Measurements from ENCODE around the gene TIMM13. TPM values are rescaled to one million over a fixed set of nuclear protein-coding genes. Genes with fewer than 3 reads are reported as not detected.
"Not testable (repeated sequence)": the region's sequence is repeated elsewhere in the genome, so short reads cannot be mapped to it uniquely, and the experiment has no call there.

Gene TIMM13
- total and polyA plus RNA-seq, 2 donors from 2014 or later = 69.7 to 188 TPM

DNA sequence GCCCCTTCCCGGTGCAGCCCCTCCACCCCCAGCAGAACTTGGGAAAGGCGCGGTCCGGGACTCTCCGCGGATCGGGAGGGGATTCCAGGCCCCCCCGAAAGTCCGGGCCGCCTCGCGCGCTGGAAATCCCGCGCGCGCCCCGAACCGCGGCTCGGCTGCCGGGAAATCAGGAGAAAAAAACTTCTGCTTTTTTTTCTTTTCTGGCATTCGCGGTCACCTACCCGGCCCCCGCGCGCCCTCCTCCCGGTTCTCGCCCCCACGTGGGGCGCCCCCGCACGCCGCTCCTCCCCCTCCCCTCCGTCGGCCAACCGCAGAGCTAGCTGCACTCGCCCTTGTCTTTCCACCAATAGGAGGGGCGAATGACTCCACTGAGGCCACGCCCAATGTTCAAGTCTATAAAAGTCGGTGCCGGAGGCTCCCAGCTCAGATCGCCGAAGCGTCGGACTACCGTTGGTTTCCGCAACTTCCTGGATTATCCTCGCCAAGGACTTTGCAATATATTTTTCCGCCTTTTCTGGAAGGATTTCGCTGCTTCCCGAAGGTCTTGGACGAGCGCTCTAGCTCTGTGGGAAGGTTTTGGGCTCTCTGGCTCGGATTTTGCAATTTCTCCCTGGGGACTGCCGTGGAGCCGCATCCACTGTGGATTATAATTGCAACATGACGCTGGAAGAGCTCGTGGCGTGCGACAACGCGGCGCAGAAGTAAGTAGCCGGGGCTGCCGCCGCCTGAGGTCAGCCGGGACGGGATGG is 48.5 kb upstream of the TIMM13 start, which contains the start of gene GADD45B:
Gene GADD45B, plus strand, starts transcription at position 426 of the 749 bp plus-strand sequence. Its CDS starts 232 bp downstream, at position 658.
- peak within 1 kb of the TSS; percentile 96 to 98 for H3K27ac ChIP-seq (ENCODE audit: low read depth in 2 of 2, low read length in 2 of 2)
- peaks cover 0 to 9% (median 4%) of the 10 kb centered on the region in 3 donors for H3K36me3 ChIP-seq (ENCODE audit: control insufficient read depth in 2 of 3, insufficient read depth in 3 of 3, low read length in 3 of 3)
- H3K27me3 ChIP-seq (ENCODE audit: control insufficient read depth, insufficient read depth, low read length) = no peaks in the 10 kb centered on the region
- FAIRE-seq (peak; percentile 93), DNase-seq (peak; percentile 97 to 99 (median 98))
- H3K4me3 ChIP-seq (ENCODE audit: low read length in 3 of 3) = peak within 1 kb of the TSS; percentile 74 to 99 (median 99)
- H3K9ac ChIP-seq (ENCODE audit: low read length in 3 of 3) = peak within 1 kb of the TSS; percentile 69 to 98 (median 87)
- H3K9me3 ChIP-seq (ENCODE audit: control insufficient read depth in 2 of 3, insufficient read depth in 1 of 3, low read length in 3 of 3) = no peaks in the 10 kb centered on the region
- no peak for TF ChIP-seq CTCF (IDR thresholded peaks at IDR 0.05; ENCODE audit: borderline replicate concordance, extremely low read depth, insufficient read depth)
- intact Hi-C loops (cut with DNase I) = no loop called here
- H3K4me1 ChIP-seq (ENCODE audit: control insufficient read depth in 2 of 3, insufficient read depth in 2 of 3, low read depth in 1 of 3, low read length in 3 of 3) = peaks cover 0 to 13% (median 0%) of the 10 kb centered on the region in 3 donors

GRCh38 chr19:2475018-2475701 is 47.8 kb upstream of the TIMM13 start:
- peak overlapping the region; percentile 93 to 95 for H3K27ac ChIP-seq (ENCODE audit: low read depth in 2 of 2, low read length in 2 of 2)
- peak overlapping the region in 2 of 3 donors; percentile 26 to 81 for H3K9ac ChIP-seq (ENCODE audit: low read length in 3 of 3)
- no peak for FAIRE-seq
- peaks cover 0 to 9% (median 4%) of the 10 kb centered on the region in 3 donors for H3K36me3 ChIP-seq (ENCODE audit: control insufficient read depth in 2 of 3, insufficient read depth in 3 of 3, low read length in 3 of 3)
- H3K27me3 ChIP-seq (ENCODE audit: control insufficient read depth, insufficient read depth, low read length) = no peaks in the 10 kb centered on the region
- peaks cover 0 to 13% (median 0%) of the 10 kb centered on the region in 3 donors for H3K4me1 ChIP-seq (ENCODE audit: control insufficient read depth in 2 of 3, insufficient read depth in 2 of 3, low read depth in 1 of 3, low read length in 3 of 3)
- TF ChIP-seq CTCF (IDR thresholded peaks at IDR 0.05; ENCODE audit: borderline replicate concordance, extremely low read depth, insufficient read depth) = no peak
- H3K9me3 ChIP-seq (ENCODE audit: control insufficient read depth in 2 of 3, insufficient read depth in 1 of 3, low read length in 3 of 3) = no peaks in the 10 kb centered on the region
- intact Hi-C loops (cut with DNase I) = no loop called here
- peak overlapping the region in 2 of 3 donors; percentile 31 to 60 for H3K4me3 ChIP-seq (ENCODE audit: low read length in 3 of 3)
- peak; percentile 54 to 88 (median 59) for DNase-seq

- H3K4me1 ChIP-seq (ENCODE audit: control insufficient read depth in 2 of 3, insufficient read depth in 2 of 3, low read depth in 1 of 3, low read length in 3 of 3) = peaks cover 0 to 13% (median 0%) of the 10 kb centered on the region in 3 donors
- FAIRE-seq (no peak), DNase-seq (peak; percentile 89 to 96 (median 93))
- peak; percentile 97 for TF ChIP-seq CTCF (IDR thresholded peaks at IDR 0.05; ENCODE audit: borderline replicate concordance, extremely low read depth, insufficient read depth)
- H3K27ac ChIP-seq (ENCODE audit: low read depth in 2 of 2, low read length in 2 of 2) = peak overlapping the region; percentile 93 to 95
- H3K36me3 ChIP-seq (ENCODE audit: control insufficient read depth in 2 of 3, insufficient read depth in 3 of 3, low read length in 3 of 3) = peaks cover 0 to 9% (median 4%) of the 10 kb centered on the region in 3 donors
- H3K9ac ChIP-seq (ENCODE audit: low read length in 3 of 3) = peak overlapping the region in 2 of 3 donors; percentile 4 to 81
- H3K4me3 ChIP-seq (ENCODE audit: low read length in 3 of 3) = peak overlapping the region in 2 of 3 donors; percentile 31 to 60
- intact Hi-C loops (cut with DNase I) = loop anchor here (5.0 kb wide), 1 partner anchor 138 kb away; no protein-coding TSS in a partner anchor
- H3K9me3 ChIP-seq (ENCODE audit: control insufficient read depth in 2 of 3, insufficient read depth in 1 of 3, low read length in 3 of 3) = no peaks in the 10 kb centered on the region
- no peaks in the 10 kb centered on the region for H3K27me3 ChIP-seq (ENCODE audit: control insufficient read depth, insufficient read depth, low read length)
Measured at GRCh38 chr19:2474232-2475017, 47.0 kb upstream of the TIMM13 start.

DNA sequence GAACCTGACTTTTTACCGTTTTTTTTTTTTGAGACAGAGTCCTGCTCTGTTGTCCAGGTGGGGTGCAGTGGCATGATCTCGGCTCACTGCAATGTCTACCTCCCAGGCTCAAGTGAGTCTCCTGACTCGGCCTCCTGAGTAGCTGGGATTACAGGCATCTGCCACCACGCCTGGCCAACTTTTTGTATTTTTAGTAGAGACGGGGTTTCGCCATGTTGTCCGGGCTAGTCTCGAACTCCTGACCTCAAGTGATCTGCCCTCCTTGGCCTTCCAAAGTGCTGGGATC is 42.5 kb upstream of the TIMM13 start:
- not testable (repeated sequence) for FAIRE-seq; H3K9ac ChIP-seq (ENCODE audit: low read length in 3 of 3)
- intact Hi-C loops (cut with DNase I) = loop anchor here (5.0 kb wide), 1 partner anchor 142 kb away; no protein-coding TSS in a partner anchor

More for the DNA sequence above, 42.5 kb upstream of the TIMM13 start:
- not testable (repeated sequence) for H3K4me3 ChIP-seq (ENCODE audit: low read length in 3 of 3); H3K36me3 ChIP-seq (ENCODE audit: control insufficient read depth in 2 of 3, insufficient read depth in 3 of 3, low read length in 3 of 3); H3K4me1 ChIP-seq (ENCODE audit: control insufficient read depth in 2 of 3, insufficient read depth in 2 of 3, low read depth in 1 of 3, low read length in 3 of 3); DNase-seq; H3K9me3 ChIP-seq (ENCODE audit: control insufficient read depth in 2 of 3, insufficient read depth in 1 of 3, low read length in 3 of 3); H3K27me3 ChIP-seq (ENCODE audit: control insufficient read depth, insufficient read depth, low read length); H3K27ac ChIP-seq (ENCODE audit: low read depth in 2 of 2, low read length in 2 of 2)
